K562 (cell line): ENCODE data around the gene BMS1.
A peak's percentile ranks its signal among the peaks of the same experiment; 100 is the strongest.

ENCODE experiments used
- BCL6 ChIP-seq: fragments of 250-450 bp; sonication (Bioruptor Pico); IDR thresholded peaks from 2 replicates; pipeline ENCODE4 v1.4.0; 2020
- CBX5 ChIP-seq: IDR thresholded peaks from 2 replicates; pipeline ENCODE4 v1.6.1; 2014; ENCODE audit warnings: low read depth, borderline replicate concordance
- FOXK2 ChIP-seq, 2 experiments: fragments of 450-650 bp; IDR thresholded peaks in 1 of 2; conservative IDR thresholded peaks in 1 of 2; 2 replicates each; pipeline ENCODE4 v1.6.1; 2016; ENCODE audit warnings: low read depth in 2 of 2, mild to moderate bottlenecking in 1 of 2
- GATAD2B ChIP-seq: fragments of 450-650 bp; IDR thresholded peaks from 2 replicates; pipeline ENCODE4 v1.6.1; 2017; ENCODE audit warnings: mild to moderate bottlenecking, borderline replicate concordance
- MAZ ChIP-seq, 2 experiments: fragments of 450-650 bp in 1 of 2; sonication (generic) in 1 of 2; formaldehyde crosslinking; IDR thresholded peaks in 1 of 2; conservative IDR thresholded peaks in 1 of 2; 2 replicates each; pipeline versions ENCODE4 v1.4.0 to v1.5.0; 2020; ENCODE audit warnings: mild to moderate bottlenecking in 1 of 2, missing genetic modification reagents in 1 of 2
- SMARCA4 ChIP-seq: fragments of 450-650 bp; IDR thresholded peaks from 2 replicates; pipeline ENCODE4 v1.6.1; 2016
- ZC3H4 ChIP-seq: sonication (generic); formaldehyde crosslinking; IDR thresholded peaks from 2 replicates; pipeline ENCODE4 v1.9.0; 2021; ENCODE audit warnings: missing genetic modification reagents, borderline replicate concordance
- ZNF274 ChIP-seq: IDR thresholded peaks from 2 replicates; pipeline ENCODE4 v1.6.1; 2011; ENCODE audit warnings: low read depth, mild to moderate bottlenecking, low read length, moderate library complexity, borderline replicate concordance
- TF ChIP-seq, protein P1 (sequence below), 2 experiments: fragments of 450-650 bp in 1 of 2; IDR thresholded peaks; 2 replicates each; pipeline ENCODE4 v1.6.1; 2011 to 2017; ENCODE audit warnings: low read depth in 2 of 2, antibody characterized with exemption in 1 of 2, borderline replicate concordance in 1 of 2, low read length in 1 of 2, mild to moderate bottlenecking in 1 of 2, mixed read lengths in 1 of 2; ENCODE audit not compliant: control insufficient read depth in 1 of 2
- TF ChIP-seq, protein P2 (sequence below), 3 experiments: IDR thresholded peaks in 2 of 3; conservative IDR thresholded peaks in 1 of 3; 2 replicates each; pipeline ENCODE4 v1.5.1; 2011 to 2012; ENCODE audit warnings: low read length in 3 of 3, mild to moderate bottlenecking in 3 of 3, control low read depth in 2 of 3, improper control_type of control experiment in 1 of 3, inconsistent platforms in 1 of 3, low read depth in 1 of 3, mixed read lengths in 1 of 3, moderate library complexity in 1 of 3; ENCODE audit not compliant: insufficient read depth in 2 of 3
- TF ChIP-seq, protein P3 (sequence below): sonication (generic); formaldehyde crosslinking; IDR thresholded peaks from 2 replicates; pipeline ENCODE4 v1.8.0; 2023; ENCODE audit warnings: missing genetic modification reagents, mild to moderate bottlenecking, borderline replicate concordance
- TF ChIP-seq, protein P4 (sequence below): fragments of 250-450 bp; sonication (Bioruptor Pico); IDR thresholded peaks from 2 replicates; pipeline ENCODE4 v1.5.0; 2020; ENCODE audit warnings: mild to moderate bottlenecking

- TF ChIP-seq FOXK2 (conservative IDR thresholded peaks at IDR 0.05 in 1 of 2, IDR thresholded peaks at IDR 0.05 in 1 of 2; ENCODE audit: low read depth in 2 of 2): no peak
- TF ChIP-seq, protein P1, sequence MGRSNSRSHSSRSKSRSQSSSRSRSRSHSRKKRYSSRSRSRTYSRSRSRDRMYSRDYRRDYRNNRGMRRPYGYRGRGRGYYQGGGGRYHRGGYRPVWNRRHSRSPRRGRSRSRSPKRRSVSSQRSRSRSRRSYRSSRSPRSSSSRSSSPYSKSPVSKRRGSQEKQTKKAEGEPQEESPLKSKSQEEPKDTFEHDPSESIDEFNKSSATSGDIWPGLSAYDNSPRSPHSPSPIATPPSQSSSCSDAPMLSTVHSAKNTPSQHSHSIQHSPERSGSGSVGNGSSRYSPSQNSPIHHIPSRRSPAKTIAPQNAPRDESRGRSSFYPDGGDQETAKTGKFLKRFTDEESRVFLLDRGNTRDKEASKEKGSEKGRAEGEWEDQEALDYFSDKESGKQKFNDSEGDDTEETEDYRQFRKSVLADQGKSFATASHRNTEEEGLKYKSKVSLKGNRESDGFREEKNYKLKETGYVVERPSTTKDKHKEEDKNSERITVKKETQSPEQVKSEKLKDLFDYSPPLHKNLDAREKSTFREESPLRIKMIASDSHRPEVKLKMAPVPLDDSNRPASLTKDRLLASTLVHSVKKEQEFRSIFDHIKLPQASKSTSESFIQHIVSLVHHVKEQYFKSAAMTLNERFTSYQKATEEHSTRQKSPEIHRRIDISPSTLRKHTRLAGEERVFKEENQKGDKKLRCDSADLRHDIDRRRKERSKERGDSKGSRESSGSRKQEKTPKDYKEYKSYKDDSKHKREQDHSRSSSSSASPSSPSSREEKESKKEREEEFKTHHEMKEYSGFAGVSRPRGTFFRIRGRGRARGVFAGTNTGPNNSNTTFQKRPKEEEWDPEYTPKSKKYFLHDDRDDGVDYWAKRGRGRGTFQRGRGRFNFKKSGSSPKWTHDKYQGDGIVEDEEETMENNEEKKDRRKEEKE (IDR thresholded peaks at IDR 0.05; ENCODE audit: borderline replicate concordance in 1 of 2, control insufficient read depth in 1 of 2, low read depth in 2 of 2, low read length in 1 of 2): no peak
- TF ChIP-seq ZC3H4 (CRISPR knock-in tag): no peak
- TF ChIP-seq BCL6 (CRISPR knock-in tag): no peak
- TF ChIP-seq SMARCA4: no peak
- TF ChIP-seq, protein P2, sequence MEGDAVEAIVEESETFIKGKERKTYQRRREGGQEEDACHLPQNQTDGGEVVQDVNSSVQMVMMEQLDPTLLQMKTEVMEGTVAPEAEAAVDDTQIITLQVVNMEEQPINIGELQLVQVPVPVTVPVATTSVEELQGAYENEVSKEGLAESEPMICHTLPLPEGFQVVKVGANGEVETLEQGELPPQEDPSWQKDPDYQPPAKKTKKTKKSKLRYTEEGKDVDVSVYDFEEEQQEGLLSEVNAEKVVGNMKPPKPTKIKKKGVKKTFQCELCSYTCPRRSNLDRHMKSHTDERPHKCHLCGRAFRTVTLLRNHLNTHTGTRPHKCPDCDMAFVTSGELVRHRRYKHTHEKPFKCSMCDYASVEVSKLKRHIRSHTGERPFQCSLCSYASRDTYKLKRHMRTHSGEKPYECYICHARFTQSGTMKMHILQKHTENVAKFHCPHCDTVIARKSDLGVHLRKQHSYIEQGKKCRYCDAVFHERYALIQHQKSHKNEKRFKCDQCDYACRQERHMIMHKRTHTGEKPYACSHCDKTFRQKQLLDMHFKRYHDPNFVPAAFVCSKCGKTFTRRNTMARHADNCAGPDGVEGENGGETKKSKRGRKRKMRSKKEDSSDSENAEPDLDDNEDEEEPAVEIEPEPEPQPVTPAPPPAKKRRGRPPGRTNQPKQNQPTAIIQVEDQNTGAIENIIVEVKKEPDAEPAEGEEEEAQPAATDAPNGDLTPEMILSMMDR (IDR thresholded peaks at IDR 0.05 in 2 of 3, conservative IDR thresholded peaks at IDR 0.05 in 1 of 3; ENCODE audit: insufficient read depth in 2 of 3, low read depth in 1 of 3, low read length in 3 of 3): peak; percentile 61 to 88 (median 77)
- TF ChIP-seq MAZ (CRISPR knock-in tag; conservative IDR thresholded peaks at IDR 0.05 in 1 of 2, IDR thresholded peaks at IDR 0.05 in 1 of 2): peak in 1 of 2 experiments; percentile 58; a peak in 2 of 4 replicates
- TF ChIP-seq CBX5: no peak
- TF ChIP-seq, protein P3, sequence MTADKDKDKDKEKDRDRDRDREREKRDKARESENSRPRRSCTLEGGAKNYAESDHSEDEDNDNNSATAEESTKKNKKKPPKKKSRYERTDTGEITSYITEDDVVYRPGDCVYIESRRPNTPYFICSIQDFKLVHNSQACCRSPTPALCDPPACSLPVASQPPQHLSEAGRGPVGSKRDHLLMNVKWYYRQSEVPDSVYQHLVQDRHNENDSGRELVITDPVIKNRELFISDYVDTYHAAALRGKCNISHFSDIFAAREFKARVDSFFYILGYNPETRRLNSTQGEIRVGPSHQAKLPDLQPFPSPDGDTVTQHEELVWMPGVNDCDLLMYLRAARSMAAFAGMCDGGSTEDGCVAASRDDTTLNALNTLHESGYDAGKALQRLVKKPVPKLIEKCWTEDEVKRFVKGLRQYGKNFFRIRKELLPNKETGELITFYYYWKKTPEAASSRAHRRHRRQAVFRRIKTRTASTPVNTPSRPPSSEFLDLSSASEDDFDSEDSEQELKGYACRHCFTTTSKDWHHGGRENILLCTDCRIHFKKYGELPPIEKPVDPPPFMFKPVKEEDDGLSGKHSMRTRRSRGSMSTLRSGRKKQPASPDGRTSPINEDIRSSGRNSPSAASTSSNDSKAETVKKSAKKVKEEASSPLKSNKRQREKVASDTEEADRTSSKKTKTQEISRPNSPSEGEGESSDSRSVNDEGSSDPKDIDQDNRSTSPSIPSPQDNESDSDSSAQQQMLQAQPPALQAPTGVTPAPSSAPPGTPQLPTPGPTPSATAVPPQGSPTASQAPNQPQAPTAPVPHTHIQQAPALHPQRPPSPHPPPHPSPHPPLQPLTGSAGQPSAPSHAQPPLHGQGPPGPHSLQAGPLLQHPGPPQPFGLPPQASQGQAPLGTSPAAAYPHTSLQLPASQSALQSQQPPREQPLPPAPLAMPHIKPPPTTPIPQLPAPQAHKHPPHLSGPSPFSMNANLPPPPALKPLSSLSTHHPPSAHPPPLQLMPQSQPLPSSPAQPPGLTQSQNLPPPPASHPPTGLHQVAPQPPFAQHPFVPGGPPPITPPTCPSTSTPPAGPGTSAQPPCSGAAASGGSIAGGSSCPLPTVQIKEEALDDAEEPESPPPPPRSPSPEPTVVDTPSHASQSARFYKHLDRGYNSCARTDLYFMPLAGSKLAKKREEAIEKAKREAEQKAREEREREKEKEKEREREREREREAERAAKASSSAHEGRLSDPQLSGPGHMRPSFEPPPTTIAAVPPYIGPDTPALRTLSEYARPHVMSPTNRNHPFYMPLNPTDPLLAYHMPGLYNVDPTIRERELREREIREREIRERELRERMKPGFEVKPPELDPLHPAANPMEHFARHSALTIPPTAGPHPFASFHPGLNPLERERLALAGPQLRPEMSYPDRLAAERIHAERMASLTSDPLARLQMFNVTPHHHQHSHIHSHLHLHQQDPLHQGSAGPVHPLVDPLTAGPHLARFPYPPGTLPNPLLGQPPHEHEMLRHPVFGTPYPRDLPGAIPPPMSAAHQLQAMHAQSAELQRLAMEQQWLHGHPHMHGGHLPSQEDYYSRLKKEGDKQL (CRISPR knock-in tag): no peak
- TF ChIP-seq, protein P4, sequence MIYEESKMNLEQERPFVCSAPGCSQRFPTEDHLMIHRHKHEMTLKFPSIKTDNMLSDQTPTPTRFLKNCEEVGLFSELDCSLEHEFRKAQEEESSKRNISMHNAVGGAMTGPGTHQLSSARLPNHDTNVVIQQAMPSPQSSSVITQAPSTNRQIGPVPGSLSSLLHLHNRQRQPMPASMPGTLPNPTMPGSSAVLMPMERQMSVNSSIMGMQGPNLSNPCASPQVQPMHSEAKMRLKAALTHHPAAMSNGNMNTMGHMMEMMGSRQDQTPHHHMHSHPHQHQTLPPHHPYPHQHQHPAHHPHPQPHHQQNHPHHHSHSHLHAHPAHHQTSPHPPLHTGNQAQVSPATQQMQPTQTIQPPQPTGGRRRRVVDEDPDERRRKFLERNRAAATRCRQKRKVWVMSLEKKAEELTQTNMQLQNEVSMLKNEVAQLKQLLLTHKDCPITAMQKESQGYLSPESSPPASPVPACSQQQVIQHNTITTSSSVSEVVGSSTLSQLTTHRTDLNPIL (CRISPR knock-in tag): no peak
- TF ChIP-seq GATAD2B: no peak
- no peak for TF ChIP-seq ZNF274
These were observed 83.8 kb downstream of the BMS1 start for GRCh38 chr10:42866115-42866995.
